CD4-positive, alpha-beta T cell treated with Interleukin-10 for 1 hour (primary cell): ENCODE data around the gene MAGI2.

Source experiments
- DNase-seq: peaks from one replicate; pipeline ENCODE4 v3.0.0-alpha.2; 2020

Gene MAGI2

DNA sequence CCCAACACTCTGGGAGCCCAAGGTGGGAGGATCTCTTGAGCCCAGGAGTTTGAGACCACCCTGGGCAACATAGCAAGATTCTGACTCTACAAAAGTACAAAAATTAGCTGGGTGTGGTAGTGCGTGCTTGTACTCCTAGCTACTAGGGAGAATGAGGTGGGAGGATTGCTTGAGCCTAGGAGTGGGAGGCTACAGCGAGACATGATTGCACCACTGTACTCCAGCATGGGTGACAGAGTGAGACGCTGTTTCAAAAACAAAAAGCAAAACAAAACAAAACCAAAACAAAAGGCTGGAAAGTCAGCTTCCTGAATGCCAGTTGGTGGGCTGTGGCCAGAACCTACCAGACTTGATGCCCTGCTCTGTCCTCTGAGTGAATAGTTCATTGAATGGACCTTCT, 1412.0 kb downstream of the MAGI2 start:
- no peak for DNase-seq

DNA sequence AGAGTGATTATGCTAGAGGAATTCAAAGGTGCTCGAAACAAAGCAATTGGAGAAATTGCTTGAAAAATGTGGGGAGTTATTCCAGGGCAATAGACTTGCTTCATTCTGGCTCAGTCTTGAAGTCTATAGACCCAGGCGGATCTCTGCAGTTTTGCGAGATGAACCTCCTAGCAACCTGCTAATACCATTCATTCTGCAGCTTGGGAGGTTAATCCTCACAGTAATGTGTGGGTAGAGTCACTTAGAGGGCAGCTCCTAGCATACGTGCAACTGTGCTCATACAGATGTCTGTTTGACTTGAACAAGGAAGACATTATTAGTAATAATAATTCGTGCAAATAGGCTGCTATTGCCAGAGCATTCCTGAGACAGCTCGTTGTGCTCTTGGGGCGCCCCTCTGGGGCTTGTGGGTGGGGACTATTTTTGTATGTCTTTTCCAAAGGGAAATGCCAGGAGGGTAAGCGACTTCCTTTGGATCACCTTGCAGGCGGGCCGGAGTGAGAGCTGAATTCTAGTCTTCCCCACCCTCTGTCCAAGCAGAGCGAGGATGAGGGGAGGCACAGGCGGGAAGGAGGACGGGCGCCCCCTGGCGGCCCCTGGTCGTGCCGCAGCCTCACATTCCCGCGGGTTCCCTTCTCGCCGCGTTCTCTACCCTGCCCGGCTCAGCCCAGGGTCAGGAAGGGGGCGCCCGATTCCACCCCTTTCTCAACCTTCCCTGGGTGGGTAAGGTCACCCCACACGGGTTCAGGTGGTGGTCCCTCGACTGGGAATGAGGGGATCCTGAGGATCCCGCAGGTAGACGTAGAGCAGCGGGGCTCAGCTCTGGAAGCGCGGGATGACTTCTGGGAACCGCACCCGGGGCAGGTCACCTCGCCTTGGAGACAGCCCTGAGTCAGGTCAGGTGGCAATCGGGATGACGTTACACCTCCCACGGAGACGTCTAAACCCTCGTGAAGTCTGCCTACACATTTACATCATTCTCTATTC, 1413.4 kb downstream of the MAGI2 start:
- peak; percentile 53 for DNase-seq

- no peak for DNase-seq
Measured at GRCh38 chr7:78038465-78039080, 1414.9 kb downstream of the MAGI2 start.

DNA sequence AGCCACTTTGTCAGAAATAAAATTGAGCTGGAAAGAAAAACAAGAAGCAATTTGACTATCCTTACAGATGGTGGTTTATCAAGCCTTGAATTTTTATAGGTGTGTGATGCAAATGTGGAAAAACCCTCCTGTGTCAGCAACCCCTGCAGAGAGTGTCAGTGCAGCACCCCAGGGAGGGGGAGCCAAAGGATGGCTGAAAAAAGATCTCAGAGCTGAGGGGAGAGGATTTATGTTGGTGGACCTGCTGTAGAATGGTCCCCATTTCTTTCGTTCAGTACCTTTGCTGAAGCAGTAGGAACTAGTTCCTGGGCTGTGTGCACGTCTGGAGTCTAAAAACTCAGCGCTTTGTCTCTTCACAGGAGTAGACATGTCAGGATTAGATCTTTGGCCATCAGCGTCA, 1415.9 kb downstream of the MAGI2 start:
- DNase-seq, result no peak

DNA sequence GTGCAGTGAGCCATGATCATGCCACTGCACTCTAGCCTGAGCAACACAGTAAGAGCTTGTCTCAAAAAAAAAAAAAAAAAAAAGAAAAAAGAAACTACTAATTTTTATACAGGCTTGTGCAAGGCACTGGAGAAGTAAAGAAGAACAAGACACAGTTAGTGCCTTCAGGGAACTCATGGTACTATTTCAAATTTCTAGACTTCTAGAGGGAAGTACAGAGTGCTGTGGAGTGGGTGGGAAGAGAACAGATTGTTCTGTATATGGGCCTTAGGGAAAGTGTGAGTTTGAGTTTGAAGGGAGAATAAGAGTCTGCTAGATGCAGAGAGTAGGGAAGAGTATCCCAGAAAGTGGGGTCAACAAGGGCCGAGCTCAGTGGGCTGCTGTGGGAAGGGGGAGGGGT, 1420.1 kb downstream of the MAGI2 start:
- no peak for DNase-seq

- no peak for DNase-seq
Measured at GRCh38 chr7:78026492-78026891, 1427.0 kb downstream of the MAGI2 start.

DNA sequence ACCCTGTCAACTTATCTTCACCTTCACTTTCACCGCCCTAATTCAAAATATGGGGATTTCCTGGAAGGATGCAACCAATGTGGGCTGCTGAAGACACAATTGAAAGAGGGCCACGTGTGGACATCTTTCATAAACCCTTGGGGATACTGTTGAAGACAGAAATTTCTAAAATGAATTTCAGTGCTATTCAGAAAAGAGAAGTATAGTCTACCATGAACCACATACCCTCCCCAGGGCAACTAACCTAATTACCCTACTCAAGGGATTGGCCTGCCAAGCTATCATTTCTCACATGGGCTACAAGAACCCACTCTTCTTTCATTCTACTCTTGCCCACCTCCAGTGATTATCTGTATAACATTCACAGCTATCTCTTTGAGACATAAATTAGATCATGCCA, 1428.9 kb downstream of the MAGI2 start:
- DNase-seq, result no peak

DNA sequence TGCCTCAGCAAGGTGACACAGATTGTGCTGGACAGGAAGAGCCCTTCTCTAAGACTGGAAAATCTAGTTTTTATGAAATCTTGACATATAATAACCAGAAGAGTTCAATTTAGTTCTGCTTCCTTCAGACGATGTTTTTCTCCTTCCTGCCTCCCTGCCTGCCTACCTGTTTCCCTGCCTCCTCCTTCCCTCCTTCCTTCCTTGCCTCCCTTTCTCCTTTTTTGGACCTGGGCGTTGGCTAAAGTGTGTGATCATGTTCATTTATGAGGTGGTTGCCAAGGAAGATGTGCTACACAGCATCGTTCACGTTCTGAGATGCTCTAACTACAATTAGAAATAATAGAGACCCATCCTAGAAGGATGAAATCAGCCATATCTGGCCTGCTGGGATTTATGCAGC, 1430.3 kb downstream of the MAGI2 start:
- no peak for DNase-seq

- DNase-seq, result no peak
Measured at GRCh38 chr7:78022165-78022564, 1431.3 kb downstream of the MAGI2 start.

DNA sequence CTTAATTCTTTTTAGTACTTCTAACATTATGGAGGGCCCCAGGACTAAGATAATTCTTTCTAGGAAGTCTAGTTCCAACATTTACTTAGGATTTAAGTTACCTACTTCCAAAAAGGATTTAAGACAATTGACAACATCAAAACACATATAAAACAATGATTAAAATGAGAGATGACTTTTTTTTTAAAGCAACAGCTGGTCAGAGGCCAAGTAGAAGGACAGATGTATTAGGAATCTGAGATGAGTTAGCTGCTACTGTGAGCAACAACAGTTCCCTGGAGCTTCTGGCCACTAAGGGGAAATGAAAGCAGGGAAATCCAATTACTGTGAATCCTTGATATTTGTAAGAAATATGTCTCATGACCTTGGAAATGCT, 1432.6 kb downstream of the MAGI2 start:
- no peak for DNase-seq

GRCh38 chr7:78020136-78020873, 1433.2 kb downstream of the MAGI2 start:
- DNase-seq, result peak; percentile 60

DNA sequence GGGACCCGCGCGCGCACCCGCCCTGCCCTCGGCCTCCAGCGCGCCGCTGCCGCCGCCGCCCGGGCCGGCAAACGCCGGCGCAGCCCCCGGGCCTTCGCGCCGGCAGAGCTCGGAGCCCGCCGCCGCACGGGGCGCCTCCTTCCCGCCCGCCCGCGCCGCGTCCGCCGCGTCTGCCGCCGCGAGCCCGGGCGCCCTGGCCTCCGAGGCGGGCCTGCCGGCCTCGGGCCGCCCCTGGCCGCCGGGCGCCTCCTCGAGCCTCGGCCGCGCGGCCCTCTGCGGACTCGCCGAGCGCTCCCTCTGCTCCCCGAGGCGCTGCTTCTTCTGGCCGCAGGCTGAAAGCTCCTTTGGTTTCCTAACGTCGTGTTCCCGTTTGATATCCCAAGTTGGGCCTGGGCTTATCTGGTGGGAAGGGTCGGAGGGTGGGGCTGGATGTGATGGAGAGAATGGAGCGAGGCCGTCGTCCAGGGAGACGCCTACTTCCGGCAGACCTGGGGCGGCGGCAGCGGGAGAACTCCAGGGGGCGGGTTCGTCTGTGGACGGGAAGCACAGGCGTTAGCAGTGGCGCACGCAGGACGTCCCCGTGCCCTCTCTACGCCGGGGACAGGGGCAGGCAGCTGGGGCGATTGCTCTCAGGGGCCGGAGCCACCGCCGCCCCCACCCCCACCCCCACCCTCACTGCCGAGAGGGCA, 1433.9 kb downstream of the MAGI2 start:
- peak; percentile 48 for DNase-seq

DNA sequence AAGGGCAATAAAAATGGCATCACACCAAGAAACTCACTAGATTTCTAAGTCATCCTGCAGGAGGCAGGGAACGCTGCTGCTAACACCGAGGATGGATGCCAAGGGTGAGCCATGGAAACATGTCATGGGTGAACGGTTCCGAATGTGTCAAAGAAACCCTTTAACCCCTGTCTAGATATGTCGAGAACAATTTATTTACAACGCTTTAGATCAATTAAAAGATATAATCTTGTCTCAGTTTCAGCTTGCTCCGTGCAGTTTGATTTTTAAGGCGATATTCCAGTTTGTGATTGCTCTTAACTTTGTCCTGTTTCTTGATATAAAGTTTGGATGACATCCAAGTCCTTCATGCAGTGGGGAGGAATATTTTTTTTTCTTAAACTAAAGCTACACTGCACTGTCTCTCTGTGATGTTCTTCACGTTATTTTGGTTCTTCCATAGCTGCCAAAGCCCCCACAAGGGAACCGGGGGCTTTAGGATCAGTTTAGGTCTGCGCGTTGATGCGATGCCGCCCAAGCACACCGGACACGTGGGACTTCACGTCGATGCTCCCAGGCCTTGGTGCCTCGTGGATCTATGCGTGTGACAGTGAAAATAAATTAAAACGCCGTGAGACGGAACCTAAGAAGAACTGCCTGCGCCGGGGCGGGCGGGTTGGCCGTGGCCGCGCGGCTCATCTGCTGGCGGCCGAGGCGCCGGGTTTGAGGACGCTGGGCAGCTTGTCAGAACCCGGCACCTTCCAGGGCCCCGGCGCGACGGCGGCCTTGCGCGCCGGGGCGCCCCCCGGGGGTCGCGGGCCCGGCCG, 1434.6 kb downstream of the MAGI2 start:
- DNase-seq, result peak; percentile 5

- no peak for DNase-seq
Measured at GRCh38 chr7:78017591-78018100, 1435.8 kb downstream of the MAGI2 start.

GRCh38 chr7:78015574-78016260, 1437.8 kb downstream of the MAGI2 start:
- DNase-seq, result no peak

DNA sequence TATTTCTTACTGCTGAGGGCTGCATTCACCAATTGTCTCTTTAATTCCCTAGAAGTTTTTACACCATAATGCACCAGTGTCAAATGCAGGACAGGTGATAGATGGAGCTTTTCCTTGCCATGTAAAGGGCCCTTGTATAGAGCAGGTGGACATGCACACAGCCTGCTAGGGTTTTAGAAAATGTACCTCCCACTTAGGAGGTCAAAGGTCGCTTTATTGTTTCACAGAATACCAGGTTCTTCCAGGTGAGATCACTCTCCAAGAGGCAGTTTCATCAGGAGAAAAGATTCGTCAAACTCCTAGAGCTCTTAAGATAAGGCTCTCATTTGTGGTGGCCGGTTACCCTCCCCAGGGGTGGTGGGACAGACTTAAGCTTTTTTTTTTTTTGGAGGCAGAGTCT, 1439.1 kb downstream of the MAGI2 start:
- DNase-seq, result no peak

- DNase-seq, result no peak
Measured at GRCh38 chr7:78013386-78013785, 1440.1 kb downstream of the MAGI2 start.

- no peak for DNase-seq
Measured at GRCh38 chr7:78011642-78012041, 1441.8 kb downstream of the MAGI2 start.

DNA sequence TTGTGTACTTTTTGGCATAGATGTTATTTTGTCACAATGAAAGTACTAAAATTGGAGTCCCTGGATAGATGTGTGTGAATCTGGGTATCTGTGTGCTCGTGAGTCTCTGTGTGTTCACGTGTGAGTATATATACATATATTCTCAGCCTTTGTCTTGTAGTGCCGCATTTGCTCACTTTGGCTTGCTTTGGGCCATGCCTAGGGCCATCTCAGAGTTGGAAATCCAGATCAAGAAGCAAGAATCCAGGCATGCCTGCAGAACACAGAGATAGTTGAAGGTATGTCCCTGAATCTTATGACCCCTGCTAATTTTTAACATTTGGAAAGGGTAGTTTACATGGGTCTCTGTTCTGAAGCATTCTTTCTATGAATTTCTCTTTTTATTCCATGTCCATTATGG, 1446.2 kb downstream of the MAGI2 start:
- DNase-seq, result no peak

GRCh38 chr7:78006063-78006755, 1447.3 kb downstream of the MAGI2 start:
- no peak for DNase-seq

GRCh38 chr7:78002715-78003114, 1450.8 kb downstream of the MAGI2 start:
- no peak for DNase-seq
